OCI-LY3 (cell line): ENCODE data around the gene CBL.
A peak's percentile ranks its signal among the peaks of the same experiment; 100 is the strongest.

Source experiments
- H2AFZ ChIP-seq: fragments of 200-600, 300-600 bp; shearing (Covaris generic); 2 replicates; pipeline ENCODE4 v1.6.0; 2014; ENCODE audit warnings: antibody characterized with exemption, low read depth, low read length
- H3K27ac ChIP-seq: fragments of 200-600, 300-600 bp; sonication (generic); 2 replicates; pipeline ENCODE4 v1.5.1; 2014; ENCODE audit warnings: mild to moderate bottlenecking, low read length, moderate library complexity, mixed read lengths
- H3K27me3 ChIP-seq: fragments of 200-600, 300-600 bp; sonication (generic); 2 replicates; pipeline ENCODE4 v1.6.1; 2014; ENCODE audit warnings: low read depth, low read length, mixed read lengths
- H3K36me3 ChIP-seq: fragments of 200-600, 300-600 bp; sonication (generic); replicated peaks from 2 replicates; pipeline ENCODE3; 2014; ENCODE audit warnings: low read depth, low read length, mixed read lengths
- H3K4me1 ChIP-seq: fragments of 300-600, 200-600 bp; sonication (generic); 2 replicates; pipeline ENCODE4 v1.6.1; 2014; ENCODE audit warnings: low read length, mixed read lengths
- H3K4me2 ChIP-seq: fragments of 200-600, 300-600 bp; sonication (generic); 2 replicates; pipeline ENCODE4 v1.6.1; 2014; ENCODE audit warnings: low read length, mixed read lengths
- H3K4me3 ChIP-seq: fragments of 300-600, 200-600 bp; sonication (generic); 2 replicates; pipeline ENCODE4 v1.5.1; 2014; ENCODE audit warnings: antibody characterized with exemption, mild to moderate bottlenecking, low read length, moderate library complexity
- H3K79me2 ChIP-seq: fragments of 300-600, 200-600 bp; shearing (Covaris generic); 2 replicates; pipeline ENCODE4 v1.6.1; 2014; ENCODE audit warnings: mild to moderate bottlenecking, low read length, mixed read lengths
- H3K9ac ChIP-seq: fragments of 300-600, 200-600 bp; shearing (Covaris generic); 2 replicates; pipeline ENCODE4 v1.6.0; 2014; ENCODE audit warnings: mild to moderate bottlenecking, low read length, moderate library complexity
- H3K9me3 ChIP-seq: fragments of 200-600, 300-600 bp; shearing (Covaris generic); 2 replicates; pipeline ENCODE4 v1.6.1; 2014; ENCODE audit warnings: low read length, mixed read lengths; ENCODE audit not compliant: insufficient read depth
- H4K20me1 ChIP-seq: fragments of 200-600, 300-600 bp; sonication (generic); 2 replicates; pipeline ENCODE4 v1.6.1; 2016; ENCODE audit warnings: low read length, mixed read lengths; ENCODE audit not compliant: insufficient read depth
- CTCF ChIP-seq: fragments of 200-600, 300-600 bp; sonication (generic); IDR thresholded peaks from 2 replicates; pipeline ENCODE4 v1.5.1; 2014; ENCODE audit warnings: antibody characterized with exemption, low read length, low read depth
- EZH2phosphoT487 ChIP-seq: fragments of 200-600 bp; shearing (Covaris generic); IDR thresholded peaks from 2 replicates; pipeline ENCODE4 v1.6.1; 2018; ENCODE audit warnings: antibody characterized with exemption, mixed run types, low read depth

CBL gene

GRCh38 chr11:119319136-119319699 lies 113.1 kb downstream of the CBL start:
- H3K4me2 ChIP-seq = peak overlapping the region; percentile 100
- H3K79me2 ChIP-seq = no peaks in the 10 kb centered on the region
- no peak for TF ChIP-seq EZH2phosphoT487
- TF ChIP-seq CTCF = no peak
- H3K36me3 ChIP-seq = no peaks in the 10 kb centered on the region
- H2AFZ ChIP-seq = peak overlapping the region; percentile 27; the same call in 1 of the 2 replicates
- H3K27me3 ChIP-seq = peaks cover 14% of the 10 kb centered on the region
- peak overlapping the region; percentile 89 for H3K9ac ChIP-seq
- H3K27ac ChIP-seq = peak overlapping the region; percentile 86
- H4K20me1 ChIP-seq = no peaks in the 10 kb centered on the region
- peaks cover 63% of the 10 kb centered on the region for H3K4me1 ChIP-seq
- H3K4me3 ChIP-seq = peak overlapping the region; percentile 86
- no peaks in the 10 kb centered on the region for H3K9me3 ChIP-seq

GRCh38 chr11:119319700-119320239 lies 113.6 kb downstream of the CBL start:
- Histone ChIP-seq H3K9me3 (no peaks in the 10 kb centered on the region), H4K20me1 (no peaks in the 10 kb centered on the region), H2AFZ (no peak overlapping the region), H3K27me3 (peaks cover 14% of the 10 kb centered on the region), H3K4me2 (peak overlapping the region; percentile 100), H3K4me1 (peaks cover 63% of the 10 kb centered on the region), H3K79me2 (no peaks in the 10 kb centered on the region), H3K36me3 (no peaks in the 10 kb centered on the region), H3K9ac (peak overlapping the region; percentile 89), H3K4me3 (peak overlapping the region; percentile 86), H3K27ac (peak overlapping the region; percentile 86)
- TF ChIP-seq EZH2phosphoT487 (no peak), CTCF (no peak)

- Histone ChIP-seq H4K20me1 (no peaks in the 10 kb centered on the region), H3K9me3 (no peaks in the 10 kb centered on the region), H3K79me2 (no peaks in the 10 kb centered on the region), H2AFZ (no peak overlapping the region), H3K27ac (peak overlapping the region; percentile 86), H3K4me2 (peak overlapping the region; percentile 100), H3K9ac (peak overlapping the region; percentile 89), H3K4me1 (peaks cover 62% of the 10 kb centered on the region), H3K36me3 (no peaks in the 10 kb centered on the region), H3K4me3 (peak overlapping the region; percentile 86), H3K27me3 (peaks cover 14% of the 10 kb centered on the region)
- TF ChIP-seq CTCF = no peak
- TF ChIP-seq EZH2phosphoT487 = no peak
Measured at GRCh38 chr11:119320240-119320775, 114.2 kb downstream of the CBL start.

- Histone ChIP-seq H3K9me3 (no peaks in the 10 kb centered on the region), H3K4me1 (peaks cover 55% of the 10 kb centered on the region), H4K20me1 (no peaks in the 10 kb centered on the region), H3K79me2 (no peaks in the 10 kb centered on the region), H2AFZ (peak overlapping the region; percentile 42; the same call in 1 of the 2 replicates), H3K4me2 (peak overlapping the region; percentile 100), H3K36me3 (no peaks in the 10 kb centered on the region), H3K4me3 (peak overlapping the region; percentile 86), H3K27ac (peak overlapping the region; percentile 86), H3K27me3 (peaks cover 10% of the 10 kb centered on the region), H3K9ac (peak overlapping the region; percentile 89)
- TF ChIP-seq EZH2phosphoT487 (no peak), CTCF (0 out of 2 replicates have a peak, but pooled peaks have one; percentile 5)
Measured at GRCh38 chr11:119320776-119321524, 114.8 kb downstream of the CBL start.
